HG02642 (cell line): ENCODE measurements around the gene RXFP2.

ENCODE experiments used
- ATAC-seq: cut with Tn5 transposase; IDR thresholded peaks from one replicate; pipeline ENCODE4 v1.9.1; 2021; ENCODE audit warnings: mild to moderate bottlenecking; ENCODE audit not compliant: unreplicated experiment, poor library complexity

RXFP2 gene

DNA sequence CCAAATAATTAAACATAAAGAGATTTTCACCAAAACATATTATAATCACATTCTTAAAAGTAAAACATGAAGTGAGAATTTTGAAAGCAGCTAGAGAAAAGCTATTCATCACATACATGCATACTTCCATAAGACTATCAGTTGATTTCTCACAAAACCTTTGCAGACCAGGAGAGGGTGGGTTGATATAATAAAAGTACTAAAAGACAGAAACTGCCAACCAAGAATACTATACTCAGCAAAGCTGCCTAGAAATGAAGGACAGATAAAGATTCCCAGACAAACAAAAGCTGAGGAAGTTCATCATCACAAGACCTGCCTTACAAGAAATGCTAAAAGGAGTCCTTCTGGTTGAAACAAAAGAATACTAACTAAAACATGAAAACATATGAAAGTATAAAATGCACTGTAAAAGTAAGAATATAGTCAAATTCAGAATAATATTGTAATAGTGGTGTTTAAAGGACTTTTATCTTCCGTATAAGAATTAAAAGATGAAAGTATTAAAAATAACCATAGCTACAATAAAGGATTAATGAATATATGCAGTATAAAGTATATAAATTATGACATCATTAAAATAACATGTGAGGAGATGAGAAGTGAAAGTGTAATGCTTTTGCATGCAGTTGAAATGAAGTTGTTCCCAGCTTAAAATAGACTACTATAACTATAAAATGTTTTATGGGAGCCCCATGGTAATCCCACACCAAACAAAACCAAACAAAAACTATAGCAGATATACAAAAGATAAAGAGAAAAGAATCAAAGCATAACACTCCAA, 76.2 kb downstream of the RXFP2 start:
- ATAC-seq, result no peak

DNA sequence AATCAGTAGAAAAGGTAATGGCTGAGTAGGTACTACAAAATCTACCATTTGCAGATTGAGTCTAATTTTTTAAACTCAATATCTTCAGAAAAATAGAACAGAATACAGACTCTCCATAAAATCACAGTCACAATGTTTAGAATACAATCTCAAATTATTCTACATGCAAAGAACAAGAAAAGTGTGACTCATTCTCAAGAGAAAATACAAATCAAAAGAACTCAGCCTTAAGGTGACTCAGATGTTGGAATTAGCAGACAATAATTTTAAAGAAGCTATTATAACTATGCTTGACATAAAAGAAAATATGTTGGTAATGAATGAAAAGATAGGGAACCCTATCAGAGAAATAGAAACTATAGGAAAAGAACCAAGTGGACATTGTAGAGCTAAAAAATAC, 78.9 kb downstream of the RXFP2 start:
- ATAC-seq, result no peak

DNA sequence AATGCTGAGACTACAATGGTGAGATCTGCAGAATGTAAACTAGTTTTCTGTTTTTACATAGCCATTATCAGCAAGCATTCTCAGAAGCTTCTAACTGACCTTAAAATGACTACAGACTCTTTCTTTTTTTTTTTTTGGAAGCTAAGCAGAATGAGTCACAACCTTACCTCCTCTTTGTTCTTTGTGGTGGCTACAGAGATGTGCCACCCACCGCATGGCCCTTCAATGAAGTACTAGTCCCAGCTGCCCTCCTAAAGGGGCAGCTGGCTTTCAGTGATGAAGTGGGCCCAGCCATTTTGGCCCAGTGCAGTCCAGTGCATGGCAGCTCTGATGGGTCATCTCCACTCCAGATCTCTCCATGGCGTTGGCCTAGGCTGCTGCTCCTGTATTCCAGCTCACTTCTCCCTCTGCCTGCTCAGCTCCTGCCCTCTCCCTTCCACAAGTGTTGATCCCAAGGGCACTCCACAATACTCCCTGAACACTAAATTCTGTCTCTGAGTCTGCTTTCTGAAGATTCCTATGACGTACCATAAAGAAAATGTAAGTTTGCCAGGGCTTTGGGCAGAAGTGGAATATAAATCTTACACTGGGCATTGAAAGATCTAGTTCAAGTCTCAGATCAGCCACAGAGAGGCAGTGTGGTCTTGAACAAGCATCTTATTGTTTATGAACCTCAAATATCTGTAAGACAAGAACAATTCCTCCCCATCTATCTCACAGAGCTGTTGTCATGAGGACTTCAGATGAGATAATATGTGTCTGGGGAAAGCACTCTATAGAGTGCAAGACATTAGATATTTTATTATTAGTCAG, 85.6 kb downstream of the RXFP2 start:
- ATAC-seq, result no peak

DNA sequence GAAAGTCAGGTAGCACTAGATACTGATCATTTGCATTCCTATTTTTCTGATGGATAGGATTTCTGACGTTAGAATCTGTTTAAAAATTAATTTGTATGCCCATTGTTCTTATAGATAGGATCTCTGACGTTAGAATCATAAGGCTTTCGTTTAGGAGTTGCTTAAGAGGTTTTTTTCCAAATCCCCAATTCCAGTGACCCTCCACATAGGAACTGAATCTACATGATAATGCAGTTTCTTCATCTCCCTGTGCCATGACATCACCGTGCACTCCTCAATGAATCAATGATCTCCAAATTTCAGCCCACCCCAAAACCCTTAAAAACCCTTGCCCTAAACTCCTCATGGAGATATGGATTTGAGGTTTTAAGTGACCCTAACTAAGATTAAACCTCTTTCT, 87.2 kb downstream of the RXFP2 start:
- no peak for ATAC-seq

DNA sequence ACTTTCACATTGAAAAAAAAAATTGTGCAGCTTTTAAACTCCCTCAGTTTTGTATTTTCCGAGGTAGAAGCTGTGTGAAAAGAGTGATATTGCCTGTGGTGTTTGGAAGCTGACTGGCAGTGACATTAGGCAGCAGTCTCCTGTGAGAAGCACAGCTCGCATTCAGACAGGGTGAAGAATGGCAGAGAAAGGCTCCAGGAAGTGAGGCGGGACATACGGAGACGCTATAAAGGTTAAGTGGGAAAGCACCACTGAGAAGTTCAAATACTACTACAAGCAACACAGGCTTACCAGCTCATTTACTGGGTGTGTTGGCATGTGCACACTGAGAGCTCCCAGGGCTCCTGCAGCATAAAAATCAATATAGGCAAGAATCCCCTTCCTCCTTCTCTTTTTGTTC, 88.4 kb downstream of the RXFP2 start:
- no peak for ATAC-seq

DNA sequence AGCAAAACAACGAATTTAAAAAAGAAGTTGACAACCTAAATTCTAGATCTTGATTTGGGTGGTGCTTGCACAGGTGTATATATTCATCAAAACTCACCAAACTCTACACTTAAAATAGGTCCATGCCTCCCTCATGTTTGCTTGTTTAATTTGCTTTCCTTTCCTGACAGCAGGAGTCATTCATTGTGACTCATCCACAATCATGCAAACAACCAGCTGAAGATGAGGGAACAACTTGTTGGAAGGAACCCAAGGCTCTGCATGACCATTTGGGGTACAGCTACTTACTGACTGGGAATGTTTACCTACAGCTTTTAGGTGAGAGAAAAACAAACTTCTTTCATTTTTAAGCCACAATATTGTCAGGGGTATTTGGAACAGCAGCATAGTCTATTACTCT, 96.6 kb downstream of the RXFP2 start:
- no peak for ATAC-seq

DNA sequence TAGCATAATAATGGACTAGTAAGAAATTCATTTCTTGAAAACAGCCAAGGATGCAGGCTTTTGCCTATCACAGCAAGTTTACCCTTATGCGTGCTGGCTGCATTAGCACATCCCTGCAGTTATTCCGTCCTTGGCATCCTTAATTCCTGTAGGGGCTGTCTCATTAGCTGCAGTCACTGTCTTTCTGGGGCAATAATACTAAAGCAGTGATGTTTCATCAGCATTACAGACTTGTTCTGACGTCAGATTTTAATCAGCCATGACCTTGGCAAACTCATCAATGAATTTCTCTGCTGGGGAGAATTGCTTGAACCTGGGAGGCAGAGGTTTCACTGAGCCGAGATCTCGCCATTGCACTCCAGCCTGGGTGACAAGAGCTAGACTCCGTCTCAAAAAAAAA, 103.7 kb downstream of the RXFP2 start:
- ATAC-seq, result no peak

DNA sequence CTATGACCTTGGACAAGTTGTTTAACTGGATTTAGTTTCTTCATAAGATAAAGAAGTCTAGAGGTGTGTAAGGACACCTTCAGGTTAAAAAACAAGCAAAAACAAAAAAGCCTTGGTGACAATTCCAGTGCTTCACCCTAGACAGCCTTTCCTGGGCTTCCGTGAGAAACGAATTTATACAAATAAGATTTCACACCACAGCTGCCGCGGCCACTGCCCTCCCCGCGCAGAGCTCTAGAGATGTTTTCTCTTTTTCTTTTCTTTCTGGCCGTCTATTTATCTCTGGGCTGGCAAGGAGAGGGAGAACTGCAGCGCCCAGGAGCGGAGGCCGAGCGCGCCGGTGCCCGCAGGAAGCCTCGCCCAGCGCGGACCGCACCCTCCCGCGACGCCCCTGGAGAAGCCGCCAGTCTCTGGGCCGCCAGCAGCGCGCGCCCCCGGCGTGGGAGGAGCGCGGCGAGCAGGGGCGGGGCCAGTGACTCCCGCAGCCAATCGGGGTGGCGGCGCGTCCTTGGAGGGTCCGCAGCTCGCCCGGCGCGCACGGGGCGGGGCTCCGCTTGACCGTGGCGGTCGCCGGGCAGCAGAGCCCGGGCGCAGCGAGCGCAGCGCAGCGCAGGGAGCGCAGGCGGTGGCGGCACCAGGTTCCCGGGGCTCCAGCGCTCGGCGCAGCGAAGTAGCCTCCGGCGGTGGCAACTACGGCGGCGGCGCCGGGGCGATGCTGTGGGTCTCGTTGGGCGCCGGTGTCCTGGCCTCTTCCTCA, 107.0 kb downstream of the RXFP2 start:
- ATAC-seq, result peak; percentile 100

DNA sequence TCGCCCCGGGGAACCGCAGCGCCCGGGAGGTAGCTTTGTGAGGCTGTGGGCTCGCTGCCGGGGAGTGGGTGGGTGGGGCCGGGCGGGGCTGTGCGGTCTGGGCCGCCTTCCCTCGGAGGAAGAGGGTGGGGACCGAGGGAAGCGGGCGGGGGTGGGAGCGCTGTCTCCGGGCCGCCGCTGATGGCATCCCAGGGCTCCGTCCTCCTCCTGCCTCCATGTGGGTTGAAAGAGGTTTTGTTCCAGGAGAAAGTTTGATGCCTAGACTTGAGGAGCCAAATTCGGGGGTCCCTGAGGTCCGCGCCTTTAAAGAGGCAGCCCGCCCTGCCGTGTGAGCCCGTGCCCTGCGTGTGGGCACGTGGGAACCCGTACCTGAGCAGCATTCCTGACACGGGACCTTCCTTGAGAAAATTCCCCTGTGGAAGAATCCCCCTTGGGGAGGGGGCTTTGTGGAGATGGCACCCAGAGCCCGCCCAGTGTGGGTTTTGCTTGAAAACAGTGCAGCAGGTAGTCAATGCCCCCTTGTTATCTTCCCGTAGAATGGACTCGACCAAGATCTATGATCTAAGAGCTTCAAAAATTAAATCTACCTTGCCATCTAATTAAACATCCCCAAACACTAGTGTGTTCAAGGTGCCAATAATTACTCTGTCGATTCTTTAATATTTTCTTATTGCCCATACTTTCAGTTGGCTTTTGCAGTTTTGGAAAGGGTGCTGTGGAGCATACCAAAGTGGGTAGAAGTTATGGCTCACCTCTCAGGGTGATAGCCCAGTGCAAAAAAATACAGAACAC, 107.8 kb downstream of the RXFP2 start:
- no peak for ATAC-seq

DNA sequence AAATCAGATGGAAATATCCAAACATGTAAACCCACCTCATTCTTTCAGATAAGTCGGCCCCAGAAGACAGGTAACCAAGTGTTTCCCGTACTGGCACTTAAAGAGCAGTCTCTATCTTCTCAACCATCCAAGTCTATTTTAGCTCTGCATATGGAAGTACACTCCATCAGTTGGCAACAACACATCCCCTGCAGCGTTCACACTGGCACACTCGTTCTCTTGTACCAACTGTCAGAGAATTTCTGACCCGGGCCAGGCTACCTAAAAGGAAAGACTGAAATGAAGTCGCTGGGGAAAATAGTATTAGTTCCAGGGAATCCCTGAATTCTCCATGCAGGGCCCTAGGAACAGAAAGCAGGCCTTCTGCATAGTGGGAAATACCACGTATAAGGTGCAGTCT, 109.3 kb downstream of the RXFP2 start:
- ATAC-seq, result no peak

DNA sequence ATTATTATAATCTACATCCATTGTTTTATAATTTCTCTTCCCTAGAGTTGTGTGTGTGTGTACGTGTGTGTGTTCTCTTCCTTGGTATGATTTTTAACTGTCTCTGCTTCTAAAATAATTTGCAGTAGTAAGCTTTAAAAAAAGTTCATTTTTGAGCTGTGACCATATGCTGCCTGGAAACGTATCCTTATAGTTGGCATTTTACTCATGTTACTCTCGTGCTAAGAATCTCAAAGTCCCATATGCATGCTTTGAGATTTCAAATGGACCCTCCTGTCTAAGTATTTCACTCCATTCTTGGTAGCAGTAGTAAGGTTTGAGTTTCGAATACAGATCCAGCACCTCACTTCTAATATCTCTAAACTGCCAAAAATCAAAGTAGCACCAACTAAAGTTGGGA, 109.9 kb downstream of the RXFP2 start:
- ATAC-seq, result no peak

DNA sequence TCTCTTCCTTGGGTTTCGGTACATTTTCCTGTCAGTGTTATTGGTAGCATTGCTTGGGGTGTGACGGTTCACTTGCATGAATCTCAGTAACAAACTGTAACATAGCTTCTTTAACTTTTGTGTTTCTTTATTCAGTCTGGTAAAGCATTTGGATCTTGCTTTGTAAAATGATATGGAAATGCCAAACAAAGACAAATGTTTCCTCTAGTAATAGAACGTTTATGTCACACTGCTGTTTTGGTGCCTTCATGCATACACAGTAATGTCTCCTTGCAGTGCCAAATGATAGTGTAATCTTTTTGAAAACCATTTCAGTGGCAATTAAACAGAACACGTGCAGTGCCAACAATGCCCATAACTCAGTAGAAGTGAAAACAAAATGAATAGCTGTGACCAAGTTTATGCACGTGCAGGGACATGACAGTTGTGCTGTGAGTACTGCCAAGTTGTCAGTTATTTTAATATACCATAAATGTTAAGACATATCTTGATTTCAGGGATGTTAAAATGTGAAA, 110.8 kb downstream of the RXFP2 start:
- ATAC-seq, result no peak

DNA sequence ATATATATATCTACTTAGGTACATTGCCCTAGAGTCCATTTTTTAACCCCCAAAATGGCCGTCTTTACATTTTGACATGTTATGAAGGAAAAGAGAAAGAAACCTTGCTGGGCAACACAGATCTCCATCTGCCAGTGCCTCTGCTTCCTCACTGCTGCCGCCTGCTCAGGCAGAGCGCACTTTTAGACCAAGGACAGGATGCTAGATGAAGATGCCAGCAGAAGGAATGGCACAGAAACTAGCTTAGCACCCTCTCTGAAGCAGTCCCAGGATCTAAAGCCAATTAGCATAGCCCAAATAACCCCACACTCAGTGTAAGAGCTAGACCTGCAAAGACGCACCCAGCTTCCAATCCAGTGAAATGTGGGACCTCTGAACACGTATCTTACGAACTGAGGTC, 111.9 kb downstream of the RXFP2 start:
- ATAC-seq, result no peak
